K562 (cell line): ENCODE results near the gene LENEP. TPM values are rescaled to one million over a fixed set of nuclear protein-coding genes. Genes with fewer than 3 reads are reported as not detected.

Source experiments
- ATF3 ChIP-seq, 2 experiments: fragments of 450-650 bp in 1 of 2; sonication (generic) in 1 of 2; formaldehyde crosslinking in 1 of 2; IDR thresholded peaks in 1 of 2; conservative IDR thresholded peaks in 1 of 2; 2 replicates each; pipeline versions ENCODE4 v1.6.1 to v1.8.1; 2016 to 2023; ENCODE audit warnings: mild to moderate bottlenecking in 2 of 2, moderate library complexity in 2 of 2, inconsistent platforms in 1 of 2, missing genetic modification reagents in 1 of 2
- BACH1 ChIP-seq: fragments of 200-800 bp; sonication (Bioruptor generic); IDR thresholded peaks from 2 replicates; pipeline ENCODE4 v1.6.1; 2016; ENCODE audit warnings: missing genetic modification characterization, missing compliant biosample characterization
- EP300 ChIP-seq: IDR thresholded peaks from 2 replicates; pipeline ENCODE4 v1.6.1; 2012; ENCODE audit warnings: low read length, improper control_type of control experiment
- JUND ChIP-seq, 2 experiments: IDR thresholded peaks; 2 replicates in 1 of 2; 3 replicates in 1 of 2; pipeline ENCODE4 v1.6.1; 2011; ENCODE audit warnings: borderline replicate concordance in 2 of 2, low read depth in 2 of 2, low read length in 2 of 2, improper control_type of control experiment in 1 of 2, missing biosample characterization in 1 of 2, missing genetic modification characterization in 1 of 2, missing genetic modification reagents in 1 of 2
- MAFG ChIP-seq: fragments of 450-650 bp; conservative IDR thresholded peaks from 2 replicates; pipeline ENCODE4 v1.6.1; 2016; ENCODE audit warnings: missing genetic modification characterization, missing compliant biosample characterization
- MAFK ChIP-seq: IDR thresholded peaks from 2 replicates; pipeline ENCODE4 v1.6.1; 2011; ENCODE audit warnings: low read length, improper control_type of control experiment
- MYC ChIP-seq, 2 experiments: fragments of 250-450 bp in 1 of 2; sonication (Bioruptor Pico) in 1 of 2; IDR thresholded peaks; 2 replicates each; pipeline versions ENCODE4 v1.5.1 to v1.6.1; 2012 to 2021; ENCODE audit warnings: low read depth in 2 of 2, borderline replicate concordance in 1 of 2, improper control_type of control experiment in 1 of 2, low read length in 1 of 2, mild to moderate bottlenecking in 1 of 2, moderate library complexity in 1 of 2
- RBM15 ChIP-seq: fragments of 200-400 bp; formaldehyde crosslinking; IDR thresholded peaks from 2 replicates; pipeline ENCODE4 v1.6.1; 2018; ENCODE audit warnings: mild to moderate bottlenecking, low read length, moderate library complexity; ENCODE audit not compliant: insufficient read depth
- TAF1 ChIP-seq: IDR thresholded peaks from 2 replicates; pipeline ENCODE4 v1.6.1; 2011; ENCODE audit warnings: mild to moderate bottlenecking, low read length, moderate library complexity; ENCODE audit not compliant: insufficient read depth, control insufficient read depth, severe bottlenecking; ENCODE audit errors: extremely low read depth
- TBL1XR1 ChIP-seq, 2 experiments: IDR thresholded peaks; 2 replicates each; pipeline ENCODE4 v1.6.1; 2012; ENCODE audit warnings: improper control_type of control experiment in 2 of 2, low read length in 2 of 2, mild to moderate bottlenecking in 1 of 2
- ZNF316 ChIP-seq: fragments of 450-650 bp; IDR thresholded peaks from 2 replicates; pipeline ENCODE4 v1.6.1; 2016
- ZNF449 ChIP-seq: fragments of 250-450 bp; sonication (Bioruptor Pico); IDR thresholded peaks from 2 replicates; pipeline ENCODE4 v1.8.0; 2022; ENCODE audit warnings: moderate library complexity, mild to moderate bottlenecking, inconsistent platforms
- ZNF766 ChIP-seq: fragments of 200-800 bp; sonication (Bioruptor generic); conservative IDR thresholded peaks from 2 replicates; pipeline ENCODE4 v1.6.1; 2016; ENCODE audit warnings: missing genetic modification characterization, missing compliant biosample characterization
- polyA plus RNA-seq, 8 experiments: library from polyadenylated mRNA; depleted of rRNA in 4 of 8; stranded (reverse) in 5 of 8; unstranded in 3 of 8; fragments of >200 nt; fragmentation: Nextera tagmentation in 2 of 8; fragmentation: Illumina TruSeq in 1 of 8; extraction: Ambion mirVana in 2 of 8; extraction: Trizol in 1 of 8; gene quantifications; 2 replicates each; pipeline versions ENCODE4 v1.2.1 to v1.2.3, GENCODE V29; 2011 to 2014; ENCODE audit warnings: inconsistent platforms in 1 of 8, missing spikeins in 1 of 8
- total RNA-seq, 7 experiments: library from RNA; depleted of rRNA in 6 of 7; stranded (reverse); fragments of >200 nt in 6 of 7; fragmentation: Illumina TruSeq in 2 of 7; extraction: Trizol in 2 of 7; gene quantifications; 2 replicates each; pipeline versions ENCODE4 v1.2.1 to v1.2.3, GENCODE V29; 2011 to 2021; ENCODE audit warnings: low replicate concordance in 1 of 7
- TF ChIP-seq, protein P1 (sequence below): fragments of 450-650 bp; IDR thresholded peaks from 2 replicates; pipeline ENCODE4 v1.6.1; 2018; ENCODE audit not compliant: partially characterized antibody
- TF ChIP-seq, protein P2 (sequence below): fragments of 250-450 bp; sonication (Bioruptor Pico); IDR thresholded peaks from 2 replicates; pipeline ENCODE4 v1.4.0; 2020; ENCODE audit warnings: mild to moderate bottlenecking, moderate library complexity, borderline replicate concordance

The LENEP gene
- total and polyA plus RNA-seq, 9 of the 15 experiments (the other 6 are each of a cell fraction or from before 2014, with no cell fraction given) = 0.23 to 0.87 (median 0.67) TPM; not detected in 5

DNA sequence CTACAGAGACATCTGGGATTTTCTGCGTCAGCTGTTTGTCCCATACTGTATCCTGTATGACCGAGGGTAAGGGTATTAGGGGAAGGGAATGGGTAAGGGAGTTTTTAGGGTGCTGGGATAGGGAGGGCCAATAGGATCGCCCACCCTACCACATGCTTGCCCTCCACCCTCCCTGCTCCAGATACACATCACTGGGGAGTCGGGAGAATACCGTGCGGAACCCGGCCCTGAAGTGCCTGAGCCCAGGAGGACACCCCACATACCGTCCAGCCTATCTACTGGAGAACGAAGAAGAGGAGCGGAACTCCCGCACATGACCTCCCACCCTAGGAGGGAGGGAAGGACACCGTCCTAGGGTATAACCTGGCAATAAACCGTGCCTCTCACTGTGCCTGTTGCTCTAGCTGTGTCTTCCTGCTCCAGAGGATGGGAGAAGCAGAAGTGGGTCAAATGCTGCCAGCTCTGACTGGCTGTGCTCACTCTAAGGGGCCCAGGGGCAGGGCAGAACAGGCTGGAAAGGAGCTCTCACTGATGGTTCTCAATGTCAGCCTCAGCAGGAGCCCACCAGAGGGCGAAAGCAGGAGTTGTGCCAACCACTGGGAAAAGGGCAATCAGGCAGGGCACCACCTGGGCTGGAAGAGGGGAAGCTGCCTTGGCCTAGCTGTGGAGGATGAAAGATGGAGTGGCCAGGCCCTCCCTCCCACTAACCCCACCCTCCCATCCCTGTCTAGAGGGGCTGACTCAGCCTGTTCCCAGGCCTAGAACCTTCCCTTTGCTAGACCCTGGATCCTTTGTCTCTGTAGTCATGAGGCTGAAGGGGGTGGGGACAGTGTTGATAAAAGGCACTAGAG, 440 bp upstream of the LENEP start (continued):
- TF ChIP-seq, protein P1, sequence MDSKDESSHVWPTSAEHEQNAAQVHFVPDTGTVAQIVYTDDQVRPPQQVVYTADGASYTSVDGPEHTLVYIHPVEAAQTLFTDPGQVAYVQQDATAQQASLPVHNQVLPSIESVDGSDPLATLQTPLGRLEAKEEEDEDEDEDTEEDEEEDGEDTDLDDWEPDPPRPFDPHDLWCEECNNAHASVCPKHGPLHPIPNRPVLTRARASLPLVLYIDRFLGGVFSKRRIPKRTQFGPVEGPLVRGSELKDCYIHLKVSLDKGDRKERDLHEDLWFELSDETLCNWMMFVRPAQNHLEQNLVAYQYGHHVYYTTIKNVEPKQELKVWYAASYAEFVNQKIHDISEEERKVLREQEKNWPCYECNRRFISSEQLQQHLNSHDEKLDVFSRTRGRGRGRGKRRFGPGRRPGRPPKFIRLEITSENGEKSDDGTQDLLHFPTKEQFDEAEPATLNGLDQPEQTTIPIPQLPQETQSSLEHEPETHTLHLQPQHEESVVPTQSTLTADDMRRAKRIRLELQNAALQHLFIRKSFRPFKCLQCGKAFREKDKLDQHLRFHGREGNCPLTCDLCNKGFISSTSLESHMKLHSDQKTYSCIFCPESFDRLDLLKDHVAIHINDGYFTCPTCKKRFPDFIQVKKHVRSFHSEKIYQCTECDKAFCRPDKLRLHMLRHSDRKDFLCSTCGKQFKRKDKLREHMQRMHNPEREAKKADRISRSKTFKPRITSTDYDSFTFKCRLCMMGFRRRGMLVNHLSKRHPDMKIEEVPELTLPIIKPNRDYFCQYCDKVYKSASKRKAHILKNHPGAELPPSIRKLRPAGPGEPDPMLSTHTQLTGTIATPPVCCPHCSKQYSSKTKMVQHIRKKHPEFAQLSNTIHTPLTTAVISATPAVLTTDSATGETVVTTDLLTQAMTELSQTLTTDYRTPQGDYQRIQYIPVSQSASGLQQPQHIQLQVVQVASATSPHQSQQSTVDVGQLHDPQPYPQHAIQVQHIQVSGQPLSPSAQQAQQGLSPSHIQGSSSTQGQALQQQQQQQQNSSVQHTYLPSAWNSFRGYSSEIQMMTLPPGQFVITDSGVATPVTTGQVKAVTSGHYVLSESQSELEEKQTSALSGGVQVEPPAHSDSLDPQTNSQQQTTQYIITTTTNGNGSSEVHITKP = peak; percentile 5
- TF ChIP-seq ATF3 (IDR thresholded peaks at IDR 0.05) = 0 out of 2 replicates have a peak, but pooled peaks have one; percentile 29
- no peak for TF ChIP-seq ATF3 (CRISPR knock-in tag; conservative IDR thresholded peaks at IDR 0.05)
- TF ChIP-seq ZNF449 (CRISPR knock-in tag) = no peak
- TF ChIP-seq TAF1 = no peak
- no peak for TF ChIP-seq BACH1 (tag)
- TF ChIP-seq RBM15 = no peak
- peak; percentile 33; the same call in 1 of the 2 replicates for TF ChIP-seq MYC (IDR thresholded peaks at IDR 0.05; ENCODE audit: low read depth, low read length)
- no peak for TF ChIP-seq MYC (CRISPR knock-in tag; IDR thresholded peaks at IDR 0.05; ENCODE audit: borderline replicate concordance, low read depth)
- TF ChIP-seq ZNF316 = peak; percentile 62
- TF ChIP-seq MAFK = peak; percentile 2; the same call in 1 of the 2 replicates
- TF ChIP-seq EP300 = peak; percentile 18; the same call in 1 of the 2 replicates
- TF ChIP-seq TBL1XR1 (IDR thresholded peaks at IDR 0.05; ENCODE audit: low read length in 2 of 2) = 0 out of 4 replicates have a peak, but pooled peaks of 1 of the 2 experiments have one; percentile 28
- no peak for TF ChIP-seq ZNF766 (CRISPR knock-in tag)
- TF ChIP-seq JUND (IDR thresholded peaks at IDR 0.05; ENCODE audit: borderline replicate concordance, low read depth, low read length) = peak; percentile 84
- TF ChIP-seq JUND (tag; IDR thresholded peaks at IDR 0.05; ENCODE audit: borderline replicate concordance, low read depth, low read length) = peak; percentile 37; the same call in 1 of the 3 replicates
- TF ChIP-seq, protein P2, sequence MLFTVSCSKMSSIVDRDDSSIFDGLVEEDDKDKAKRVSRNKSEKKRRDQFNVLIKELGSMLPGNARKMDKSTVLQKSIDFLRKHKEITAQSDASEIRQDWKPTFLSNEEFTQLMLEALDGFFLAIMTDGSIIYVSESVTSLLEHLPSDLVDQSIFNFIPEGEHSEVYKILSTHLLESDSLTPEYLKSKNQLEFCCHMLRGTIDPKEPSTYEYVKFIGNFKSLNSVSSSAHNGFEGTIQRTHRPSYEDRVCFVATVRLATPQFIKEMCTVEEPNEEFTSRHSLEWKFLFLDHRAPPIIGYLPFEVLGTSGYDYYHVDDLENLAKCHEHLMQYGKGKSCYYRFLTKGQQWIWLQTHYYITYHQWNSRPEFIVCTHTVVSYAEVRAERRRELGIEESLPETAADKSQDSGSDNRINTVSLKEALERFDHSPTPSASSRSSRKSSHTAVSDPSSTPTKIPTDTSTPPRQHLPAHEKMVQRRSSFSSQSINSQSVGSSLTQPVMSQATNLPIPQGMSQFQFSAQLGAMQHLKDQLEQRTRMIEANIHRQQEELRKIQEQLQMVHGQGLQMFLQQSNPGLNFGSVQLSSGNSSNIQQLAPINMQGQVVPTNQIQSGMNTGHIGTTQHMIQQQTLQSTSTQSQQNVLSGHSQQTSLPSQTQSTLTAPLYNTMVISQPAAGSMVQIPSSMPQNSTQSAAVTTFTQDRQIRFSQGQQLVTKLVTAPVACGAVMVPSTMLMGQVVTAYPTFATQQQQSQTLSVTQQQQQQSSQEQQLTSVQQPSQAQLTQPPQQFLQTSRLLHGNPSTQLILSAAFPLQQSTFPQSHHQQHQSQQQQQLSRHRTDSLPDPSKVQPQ (CRISPR knock-in tag) = peak; percentile 64; the same call in 1 of the 2 replicates
- no peak for TF ChIP-seq MAFG (tag)
